HG02678 (cell line): Measurements from ENCODE around the gene C12orf56.
"Not testable (repeated sequence)": the region's sequence is repeated elsewhere in the genome, so short reads cannot be mapped to it uniquely, and the experiment has no call there.

Experiments
- ATAC-seq: cut with Tn5 transposase; IDR thresholded peaks from one replicate; pipeline ENCODE4 v1.9.1; 2021; ENCODE audit warnings: mild to moderate bottlenecking, moderate library complexity; ENCODE audit not compliant: unreplicated experiment

The C12orf56 gene

DNA sequence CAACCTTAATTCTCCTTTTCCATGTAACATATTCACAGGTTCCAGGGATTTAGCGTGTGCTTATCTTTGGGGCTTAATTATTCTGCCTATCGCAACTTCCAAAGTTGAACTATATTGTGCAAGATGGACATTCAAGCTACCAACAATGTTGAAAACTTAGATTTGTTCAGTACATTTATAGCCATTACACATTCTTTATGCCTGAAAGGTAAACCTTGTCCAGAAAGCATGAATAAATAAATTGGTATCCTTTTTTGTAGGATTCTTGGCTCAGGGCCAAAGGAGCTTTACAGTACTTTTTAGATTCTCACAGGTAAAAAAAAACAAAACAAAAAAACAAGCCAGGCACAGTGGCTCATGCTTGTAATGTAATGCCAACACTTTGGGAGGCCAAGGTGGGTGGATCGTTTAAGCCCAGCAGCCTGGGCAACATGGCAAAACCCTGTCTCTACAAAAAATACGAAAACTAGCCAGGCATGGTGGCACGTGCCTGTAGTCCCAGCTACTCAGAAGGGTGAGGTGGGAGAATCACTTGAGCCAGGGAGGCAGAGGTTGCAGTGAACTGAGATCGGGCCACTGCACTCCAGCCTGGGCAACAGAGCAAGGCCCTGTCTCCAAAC lies 3.3 kb downstream of the C12orf56 start:
- no peak for ATAC-seq

DNA sequence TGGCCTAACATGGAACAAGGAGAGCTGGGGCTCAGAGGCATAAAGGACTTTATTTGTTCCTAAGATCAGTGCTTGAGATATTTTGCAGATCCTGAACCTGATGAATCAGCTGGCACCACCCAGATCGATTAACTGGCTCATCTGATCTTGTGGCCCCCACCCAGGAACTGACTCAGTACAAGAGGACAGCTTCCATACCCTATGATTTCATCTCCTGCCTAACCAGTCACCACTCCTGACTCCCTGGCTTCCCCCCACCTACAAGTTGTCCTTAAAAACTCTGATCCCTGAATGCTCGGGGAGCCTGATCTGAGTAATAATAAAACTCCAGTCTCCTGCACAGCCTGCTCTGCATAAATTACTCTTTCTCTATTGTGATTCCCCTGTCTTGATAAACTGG lies 5.1 kb downstream of the C12orf56 start:
- ATAC-seq = no peak

DNA sequence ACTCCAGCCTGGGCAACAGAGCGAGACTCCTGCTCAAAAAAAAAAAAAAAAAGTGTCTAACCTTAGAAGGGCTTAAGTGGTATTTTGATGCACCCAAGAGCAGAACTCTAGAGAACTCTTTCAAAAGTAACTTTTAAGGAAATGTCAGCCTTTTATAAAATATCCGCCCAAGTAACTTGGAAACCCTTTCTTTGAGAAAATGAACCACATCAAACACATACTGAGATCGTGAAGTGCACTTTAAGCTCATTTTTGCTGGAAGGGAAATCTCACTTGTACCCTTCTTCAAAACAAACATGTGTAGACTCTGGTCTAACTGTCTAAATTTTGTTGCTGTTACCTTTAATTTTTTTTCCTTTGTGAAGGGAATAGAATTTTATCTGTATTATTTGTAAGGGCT lies 5.5 kb downstream of the C12orf56 start:
- ATAC-seq = no peak

GRCh38 chr12:64383675-64384074 lies 6.9 kb downstream of the C12orf56 start:
- ATAC-seq = no peak

- ATAC-seq = no peak
Measured at GRCh38 chr12:64362721-64363305, 27.7 kb downstream of the C12orf56 start.

DNA sequence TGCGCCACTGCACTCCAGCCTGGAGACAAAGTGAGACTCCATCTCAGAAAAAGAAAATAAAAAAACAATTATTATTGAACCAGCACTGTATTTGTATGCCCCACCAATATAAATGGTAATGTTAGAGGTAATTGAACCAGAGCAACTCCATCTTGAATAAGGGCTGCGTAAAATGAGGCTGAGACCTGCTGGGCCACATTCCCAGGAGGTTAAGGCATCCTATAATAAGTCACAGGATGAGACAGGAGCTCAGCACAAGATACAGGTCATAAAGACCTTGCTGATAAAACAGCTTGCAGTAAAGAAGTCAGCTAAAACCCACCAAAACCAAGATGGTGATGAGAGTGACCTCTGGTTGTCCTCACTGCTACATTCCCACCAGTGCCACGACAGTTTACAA lies 29.4 kb downstream of the C12orf56 start:
- not testable (repeated sequence) for ATAC-seq

- ATAC-seq = not testable (repeated sequence)
Measured at GRCh38 chr12:64356209-64356608, 34.3 kb downstream of the C12orf56 start.

DNA sequence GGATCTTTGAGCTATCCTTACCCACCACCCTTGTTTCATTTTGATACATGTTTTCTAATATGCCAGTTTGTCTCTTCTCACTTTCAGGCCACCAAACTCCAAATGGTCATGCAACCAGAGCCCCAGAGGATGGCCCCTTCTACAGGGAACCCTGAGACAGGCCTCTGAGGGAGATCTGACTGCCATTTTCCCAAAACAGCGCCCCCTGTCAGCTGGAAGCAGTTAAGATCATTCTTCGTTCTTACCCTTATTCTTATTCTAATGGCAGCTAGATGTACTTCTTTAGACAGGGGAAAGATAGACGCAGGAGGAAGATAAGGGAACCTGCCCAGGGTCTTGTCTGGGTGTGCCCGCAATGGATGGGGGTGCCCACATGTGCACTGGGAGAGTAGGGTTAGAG lies 38.4 kb downstream of the C12orf56 start:
- no peak for ATAC-seq

- no peak for ATAC-seq
Measured at GRCh38 chr12:64351265-64351664, 39.3 kb downstream of the C12orf56 start.

- ATAC-seq = no peak
Measured at GRCh38 chr12:64347630-64348029, 42.9 kb downstream of the C12orf56 start.

GRCh38 chr12:64344631-64345030 lies 45.9 kb downstream of the C12orf56 start:
- ATAC-seq = not testable (repeated sequence)

DNA sequence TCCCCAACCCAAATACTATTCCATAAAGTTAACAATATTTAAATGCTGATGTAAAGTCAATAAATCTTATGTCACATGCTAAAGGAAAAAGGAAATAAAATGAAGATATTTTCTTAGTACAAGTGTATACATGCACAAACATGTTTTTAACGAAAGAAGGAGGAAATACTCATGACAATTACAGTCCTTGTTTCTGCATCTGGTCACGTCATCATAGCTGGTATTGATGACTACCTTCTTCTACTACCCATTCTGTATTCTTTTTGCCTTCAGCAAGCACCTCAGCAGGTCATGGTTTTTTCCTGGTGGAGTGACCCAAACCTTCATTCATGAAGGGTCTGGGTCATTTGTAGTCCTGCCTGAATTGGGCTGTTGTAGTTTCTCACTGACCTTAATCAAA lies 50.0 kb downstream of the C12orf56 start:
- ATAC-seq = not testable (repeated sequence)

DNA sequence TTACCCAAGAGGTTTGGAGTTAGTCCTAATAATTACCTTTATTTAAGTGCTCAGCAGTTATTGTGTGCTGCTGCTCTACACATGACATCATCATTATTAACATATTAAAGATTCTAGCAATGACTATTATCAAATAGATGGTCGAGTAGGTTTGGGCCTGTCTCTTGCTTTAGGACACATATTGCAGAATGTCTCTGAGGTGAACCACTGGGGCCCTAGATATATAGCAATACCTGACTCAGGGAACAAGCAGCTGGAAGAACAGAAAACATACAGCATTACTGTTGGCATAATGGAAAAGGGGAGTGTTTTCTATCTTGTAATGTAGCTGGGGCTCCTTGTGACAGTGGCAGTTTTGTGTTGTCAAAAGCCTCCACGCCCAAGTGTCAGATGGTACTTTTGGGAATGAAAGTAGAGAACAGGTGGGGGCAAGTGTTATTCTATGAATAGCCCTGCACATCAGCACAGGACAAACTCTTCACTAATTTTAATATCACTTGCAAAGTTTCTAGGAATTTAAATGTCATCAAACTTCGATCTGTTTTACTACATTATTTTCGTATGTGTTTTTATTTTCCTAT lies 54.6 kb downstream of the C12orf56 start:
- ATAC-seq = no peak

GRCh38 chr12:64332938-64333337 lies 57.6 kb downstream of the C12orf56 start:
- ATAC-seq = no peak

- ATAC-seq = no peak
Measured at GRCh38 chr12:64332296-64332695, 58.3 kb downstream of the C12orf56 start.

- ATAC-seq = not testable (repeated sequence)
Measured at GRCh38 chr12:64329031-64329710, 61.4 kb downstream of the C12orf56 start.

GRCh38 chr12:64325055-64325454 lies 65.5 kb downstream of the C12orf56 start:
- ATAC-seq = no peak

DNA sequence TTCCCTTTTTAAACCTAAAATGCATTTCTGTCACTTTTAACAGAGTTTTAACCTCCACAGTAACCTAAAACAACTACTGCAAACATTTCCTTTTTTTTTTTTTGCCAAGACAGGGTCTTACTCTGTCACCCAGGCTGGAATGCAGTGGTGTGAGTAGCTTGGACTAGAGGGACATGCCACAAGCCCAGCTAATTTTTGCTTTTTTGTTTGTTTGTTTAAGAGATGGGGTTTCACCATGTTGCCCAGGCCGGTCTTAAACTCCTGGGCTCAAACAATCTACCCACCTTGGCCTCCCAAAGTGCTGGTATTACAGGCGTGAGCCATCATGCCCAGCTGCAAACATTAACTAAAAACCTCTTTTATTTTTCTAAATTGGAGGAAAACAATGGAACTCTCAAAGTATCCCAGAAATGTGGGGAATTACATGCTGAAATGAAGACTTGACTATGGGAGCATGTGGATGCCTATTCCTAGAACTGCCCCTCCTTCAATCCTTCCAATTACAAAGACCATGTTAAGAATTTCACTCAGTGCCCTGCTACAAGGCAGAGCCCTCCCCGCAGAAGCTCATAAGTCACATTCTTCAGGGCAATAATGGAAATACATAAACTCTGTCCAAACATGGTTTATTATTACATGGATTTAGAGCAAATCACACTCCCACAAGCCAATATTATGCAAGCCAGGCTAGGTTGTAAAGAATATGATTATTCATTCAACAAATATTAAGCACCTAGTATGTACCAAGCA lies 66.9 kb downstream of the C12orf56 start:
- ATAC-seq = no peak

- no peak for ATAC-seq
Measured at GRCh38 chr12:64323006-64323405, 67.6 kb downstream of the C12orf56 start.

DNA sequence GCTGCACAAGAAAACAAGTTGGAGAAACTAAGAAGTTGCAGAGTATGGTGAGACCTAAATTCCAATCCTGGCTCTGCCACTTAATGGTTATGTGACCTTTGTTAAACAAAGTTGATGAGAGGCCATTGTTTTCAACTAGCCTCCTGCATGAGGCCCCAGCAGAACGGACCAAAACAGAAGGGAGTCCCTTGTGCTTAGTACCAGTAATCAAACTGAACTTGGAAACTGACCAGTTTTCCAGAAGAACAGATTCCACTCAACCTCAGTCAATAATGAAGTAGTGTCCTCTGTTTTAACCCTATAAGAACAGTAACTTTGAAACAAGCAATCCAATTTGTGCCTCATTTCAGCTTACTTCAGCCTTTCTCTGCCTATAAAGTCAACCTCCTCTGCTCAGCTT lies 69.9 kb downstream of the C12orf56 start:
- ATAC-seq = no peak

- ATAC-seq = not testable (repeated sequence)
Measured at GRCh38 chr12:64319540-64320225, 70.9 kb downstream of the C12orf56 start.
